GM10266 (cell line): ENCODE data around the gene DPEP1.

Experiments used
- DNase-seq: peaks from one replicate; pipeline ENCODE4 v3.0.0; 2012; ENCODE audit errors: extremely low spot score
- CTCF ChIP-seq: IDR thresholded peaks from 2 replicates; pipeline ENCODE4 v1.5.1; 2012; ENCODE audit warnings: mild to moderate bottlenecking, low read depth; ENCODE audit not compliant: control insufficient read depth, insufficient read depth; ENCODE audit errors: missing control alignments

Gene DPEP1

GRCh38 chr16:89637379-89637778, 23.9 kb downstream of the DPEP1 start:
- no peak for TF ChIP-seq CTCF
- DNase-seq: no peak

GRCh38 chr16:89638455-89638854, 25.0 kb downstream of the DPEP1 start:
- no peak for DNase-seq
- no peak for TF ChIP-seq CTCF

GRCh38 chr16:89639385-89639784, 25.9 kb downstream of the DPEP1 start:
- no peak for DNase-seq
- no peak for TF ChIP-seq CTCF

DNA sequence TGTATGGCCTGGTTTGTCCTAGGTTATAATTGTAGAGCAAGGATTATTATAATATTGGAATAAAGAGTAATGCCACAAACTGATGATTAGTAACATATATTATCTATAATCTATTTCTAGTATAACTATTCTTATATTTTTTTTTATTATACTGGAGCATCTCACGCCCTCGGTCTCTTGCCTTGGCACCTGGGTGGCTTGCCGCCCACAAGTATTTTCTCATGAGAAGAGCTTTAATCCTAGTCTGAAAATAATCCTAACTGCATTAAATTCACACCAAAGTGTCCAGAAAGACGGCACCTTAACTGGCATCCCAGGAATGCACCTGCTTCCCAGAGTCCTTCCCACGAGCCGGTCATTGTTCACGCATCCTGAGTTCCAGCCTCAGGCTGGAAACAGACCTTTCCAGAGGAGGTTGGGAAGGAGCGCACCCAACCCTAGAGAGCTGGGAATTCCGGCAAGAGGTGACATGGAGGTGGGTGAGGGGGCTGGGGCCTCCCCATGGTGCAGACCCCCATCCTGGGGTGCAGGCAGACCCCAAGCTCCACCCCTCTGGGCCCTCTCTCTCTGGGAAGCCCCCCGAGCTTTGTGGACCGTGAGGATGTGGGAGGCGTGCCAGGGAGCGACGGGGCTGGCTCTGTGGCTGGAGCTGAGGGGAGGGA, 28.1 kb downstream of the DPEP1 start:
- DNase-seq: no peak
- TF ChIP-seq CTCF: no peak

DNA sequence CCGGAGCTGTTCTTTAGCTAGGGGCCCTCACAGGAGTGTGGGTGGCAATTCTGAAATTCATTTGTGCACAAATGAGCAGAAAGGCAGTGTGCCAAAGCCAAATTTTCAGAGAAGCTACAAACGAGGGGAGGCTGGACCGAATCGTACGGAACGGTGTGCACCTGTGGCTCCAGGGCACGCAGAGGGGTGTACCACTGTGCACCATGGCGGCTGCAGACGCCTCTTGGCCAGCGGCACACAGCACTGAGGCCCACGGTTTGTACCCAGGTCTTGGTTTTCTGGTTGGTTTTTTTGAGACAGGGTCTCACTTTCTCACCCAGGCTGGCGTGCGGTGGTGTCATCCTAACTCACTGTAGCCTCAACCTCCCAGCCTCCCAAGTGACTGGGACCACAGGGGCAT, 29.1 kb downstream of the DPEP1 start:
- TF ChIP-seq CTCF: no peak
- no peak for DNase-seq

GRCh38 chr16:89643769-89644300, 30.4 kb downstream of the DPEP1 start:
- no peak for DNase-seq
- no peak for TF ChIP-seq CTCF

GRCh38 chr16:89645122-89645521, 31.7 kb downstream of the DPEP1 start:
- DNase-seq: no peak
- TF ChIP-seq CTCF: no peak
